HG02678 (cell line): ENCODE results near the gene NMD3.
"Not testable (repeated sequence)": the region's sequence is repeated elsewhere in the genome, so short reads cannot be mapped to it uniquely, and the experiment has no call there.

Source experiments
- ATAC-seq: cut with Tn5 transposase; IDR thresholded peaks from one replicate; pipeline ENCODE4 v1.9.1; 2021; ENCODE audit warnings: mild to moderate bottlenecking, moderate library complexity; ENCODE audit not compliant: unreplicated experiment

NMD3 gene

DNA sequence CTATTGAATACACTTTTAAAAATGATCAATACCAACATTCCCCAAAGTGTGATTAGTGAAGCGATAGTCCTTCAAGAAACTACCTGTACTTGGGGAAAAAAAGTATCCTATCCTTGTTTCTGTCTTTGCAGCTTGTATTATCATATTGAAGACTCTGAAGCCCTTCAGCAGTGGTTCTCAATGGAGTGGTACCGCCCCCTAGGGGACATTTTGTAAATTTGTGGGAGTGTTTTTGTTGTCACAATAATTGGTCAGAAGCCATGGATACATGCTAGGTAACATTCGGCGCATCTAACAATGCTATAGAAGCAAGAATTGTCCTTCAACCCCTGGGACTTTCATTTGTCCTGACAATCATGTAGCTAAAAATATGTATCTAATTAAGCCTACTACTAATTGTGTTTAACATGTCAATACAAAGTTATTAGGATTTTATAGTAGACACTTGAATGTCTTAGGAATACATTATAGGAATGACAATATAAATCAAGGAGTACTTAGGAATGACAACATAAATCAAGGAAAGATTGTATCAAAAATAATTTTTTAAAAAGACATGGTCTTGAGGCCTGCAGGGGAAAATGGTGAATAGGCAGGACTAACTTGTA is 53.7 kb downstream of the NMD3 start:
- peak; percentile 72 for ATAC-seq

DNA sequence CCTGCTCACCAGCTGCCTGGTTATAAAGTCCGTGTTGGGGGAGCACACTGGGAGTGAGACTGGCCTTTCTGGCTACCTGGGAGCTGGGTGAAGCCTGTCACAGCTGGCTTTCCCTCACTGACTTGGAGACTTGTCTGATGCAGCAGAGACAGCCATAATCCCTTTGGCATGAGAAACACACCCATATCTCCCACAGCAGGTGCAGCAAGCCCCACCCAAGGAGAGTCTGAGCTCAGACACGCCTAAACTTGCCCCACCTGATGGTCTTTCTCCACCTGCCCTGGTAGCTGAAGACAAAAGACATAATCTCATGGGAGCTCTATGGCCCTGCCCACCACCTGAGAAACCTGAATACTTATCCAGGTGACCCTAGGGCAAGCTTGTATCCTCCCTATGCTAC is 54.8 kb downstream of the NMD3 start:
- no peak for ATAC-seq

DNA sequence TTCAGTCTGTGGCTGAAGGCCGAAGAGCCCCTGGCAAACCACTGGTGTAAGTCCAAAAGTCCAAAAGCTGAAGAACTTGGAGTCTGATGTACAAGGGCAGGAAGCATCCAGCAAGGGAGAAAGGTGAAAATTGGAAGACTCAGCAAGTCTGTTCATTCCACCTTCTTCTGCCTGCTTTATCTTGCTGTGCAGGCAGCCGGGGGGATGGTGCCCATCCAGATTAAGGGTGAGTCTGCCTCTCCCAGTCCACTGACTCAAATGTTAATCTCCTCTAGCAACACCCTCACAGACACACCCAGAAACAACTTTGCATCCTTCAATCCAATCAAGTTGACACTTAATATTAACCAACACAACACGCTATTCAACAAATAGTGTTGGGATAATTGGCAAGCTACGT is 61.3 kb downstream of the NMD3 start:
- ATAC-seq, result not testable (repeated sequence)

DNA sequence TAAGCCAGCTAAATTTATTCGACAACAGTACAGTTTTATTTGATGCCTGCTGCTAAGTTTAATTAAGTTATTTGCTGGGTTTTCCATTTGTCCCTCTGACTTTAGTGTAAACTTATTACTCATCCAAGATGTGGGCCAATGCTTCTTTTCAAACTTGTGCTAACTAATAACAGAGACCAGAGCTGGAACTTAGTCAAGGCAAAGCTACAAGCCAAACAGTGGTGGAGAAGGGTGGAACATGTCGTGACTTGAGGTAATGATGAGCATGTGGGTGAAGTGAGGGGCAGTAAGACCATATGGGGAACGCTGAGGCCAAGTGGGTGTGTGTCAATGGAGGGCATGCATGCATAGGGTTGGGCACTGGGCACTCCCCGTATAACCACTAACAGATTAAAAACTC is 63.9 kb downstream of the NMD3 start:
- no peak for ATAC-seq

DNA sequence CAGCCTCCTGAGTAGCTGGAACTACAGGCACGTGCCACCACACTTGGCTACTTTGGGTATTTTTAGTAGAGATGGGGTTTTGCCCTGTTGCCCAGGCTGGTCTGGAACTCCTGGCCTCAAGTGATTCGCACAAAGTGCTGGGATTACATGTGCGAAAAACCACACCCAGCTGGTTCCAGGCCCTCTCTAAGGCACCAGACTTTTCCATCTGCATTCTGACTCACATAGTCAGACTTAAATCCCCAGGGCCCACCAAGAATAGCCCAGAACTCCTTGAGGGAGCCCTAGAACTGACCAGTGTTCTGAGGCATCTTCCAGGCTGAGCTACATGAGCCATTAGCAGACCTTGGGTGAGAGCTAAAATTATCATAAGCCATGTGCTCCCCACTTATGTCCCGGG is 68.1 kb downstream of the NMD3 start:
- no peak for ATAC-seq

DNA sequence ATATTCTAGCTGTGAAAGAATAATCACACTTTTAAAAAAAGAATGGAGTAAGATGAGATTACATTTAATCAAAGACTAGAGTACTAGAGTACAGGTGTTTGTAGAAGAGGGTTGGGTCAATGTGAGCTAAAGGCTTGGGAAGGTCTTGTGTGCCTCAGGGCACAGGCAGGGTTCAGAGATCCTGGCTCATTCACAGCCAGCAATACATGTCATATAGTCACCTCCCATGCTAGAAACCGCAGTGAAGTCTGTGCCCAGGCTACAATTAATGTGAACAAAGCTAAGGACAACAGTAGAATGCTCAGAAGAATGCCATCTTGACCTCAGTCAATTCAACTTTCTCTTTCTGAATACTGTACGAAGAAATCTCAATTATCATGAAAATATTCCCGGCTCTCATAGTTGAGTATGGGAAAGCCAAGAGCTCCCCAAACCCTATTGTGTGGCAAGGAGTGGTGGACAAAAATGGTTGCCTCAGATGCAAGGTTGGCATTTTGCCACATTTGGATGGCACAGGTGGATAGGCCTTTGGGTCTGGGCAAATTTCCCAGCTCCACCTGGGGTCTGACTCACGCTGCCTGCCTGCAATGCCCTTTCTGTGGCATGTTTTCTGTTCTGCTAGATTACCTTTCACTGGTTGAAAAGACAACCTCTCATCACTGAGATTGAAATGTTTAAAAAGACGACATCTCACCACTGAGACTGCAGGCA is 70.2 kb downstream of the NMD3 start:
- no peak for ATAC-seq

DNA sequence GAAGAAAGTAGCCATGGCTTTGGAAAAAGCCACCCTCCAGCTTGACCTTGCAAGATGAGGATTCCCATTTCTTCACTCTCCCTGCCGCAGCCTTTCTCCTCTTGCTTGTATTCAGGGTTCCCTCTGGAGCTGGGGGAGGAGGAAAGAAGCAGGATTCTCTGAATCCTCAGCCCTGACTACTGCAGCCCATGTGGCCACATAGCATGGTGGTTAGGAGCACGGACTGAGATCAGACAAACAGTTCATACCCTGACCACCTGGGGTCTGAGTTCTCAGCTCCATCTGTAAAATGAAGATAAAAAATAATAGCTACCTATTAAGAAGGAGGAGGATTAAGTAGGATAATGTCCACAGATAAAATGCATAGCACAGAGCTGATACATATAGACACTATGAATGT is 72.3 kb downstream of the NMD3 start:
- no peak for ATAC-seq

DNA sequence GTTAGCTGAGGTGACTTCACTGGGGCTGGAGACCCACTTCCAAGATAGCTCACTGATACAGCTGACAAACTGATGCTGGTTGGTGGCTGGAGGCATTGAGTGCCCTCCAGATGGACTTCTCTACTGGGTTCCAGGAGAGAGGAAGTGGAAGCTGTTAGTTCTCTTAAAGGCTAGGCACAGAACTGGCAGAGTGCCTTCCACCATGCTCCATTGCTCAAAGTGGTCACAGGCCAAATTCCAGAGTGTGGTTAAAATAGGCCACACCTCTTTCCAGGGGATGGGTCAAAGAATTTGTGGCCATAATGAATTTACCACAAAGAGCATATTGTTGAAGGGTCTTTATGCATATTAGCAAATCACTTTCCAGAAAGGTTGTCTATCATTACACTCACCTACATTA is 74.2 kb downstream of the NMD3 start:
- no peak for ATAC-seq

DNA sequence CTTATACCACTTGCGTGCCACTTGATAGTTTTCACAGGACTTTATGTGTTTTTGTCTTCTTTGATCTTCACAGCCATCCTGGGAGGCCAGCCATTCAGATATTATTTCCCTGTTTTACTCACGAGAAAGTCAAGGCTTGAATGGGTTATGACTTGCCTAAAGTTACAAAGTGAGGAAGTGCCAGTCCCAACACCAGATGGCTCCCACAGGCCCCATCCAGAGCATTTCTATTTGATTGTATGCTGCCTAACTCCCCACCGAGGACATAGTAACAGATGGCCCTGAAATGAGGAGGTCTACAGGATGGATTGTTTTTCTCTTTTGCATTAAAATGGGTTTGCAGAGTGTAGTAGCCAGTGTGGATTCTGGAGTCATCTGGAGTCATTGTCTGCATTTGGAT is 75.7 kb downstream of the NMD3 start:
- no peak for ATAC-seq
